Right lobe of liver (tissue), 4 donors: ENCODE results near the gene SPINDOC.

Experiments
- POLR2A ChIP-seq: fragments of 450-650 bp; IDR thresholded peaks from one replicate; pipeline ENCODE4 v1.6.1; 2017; ENCODE audit warnings: antibody characterized with exemption, mild to moderate bottlenecking
- TF ChIP-seq, protein P1 (sequence below), 4 donors: fragments of 200-600 bp in 3 of 4; fragments of 450-650 bp in 1 of 4; IDR thresholded peaks; one replicate each; pipeline versions ENCODE4 v1.5.1 to v1.8.0; 2016 to 2022; ENCODE audit warnings: antibody characterized with exemption in 4 of 4, mild to moderate bottlenecking in 2 of 4
- donor health status: DM: no; HTN: no; CAD: no.
- donor health status: DM: no; HTN: no; CAD: no.
- donor health status: DM: no; HTN: yes; CAD: no.

DNA sequence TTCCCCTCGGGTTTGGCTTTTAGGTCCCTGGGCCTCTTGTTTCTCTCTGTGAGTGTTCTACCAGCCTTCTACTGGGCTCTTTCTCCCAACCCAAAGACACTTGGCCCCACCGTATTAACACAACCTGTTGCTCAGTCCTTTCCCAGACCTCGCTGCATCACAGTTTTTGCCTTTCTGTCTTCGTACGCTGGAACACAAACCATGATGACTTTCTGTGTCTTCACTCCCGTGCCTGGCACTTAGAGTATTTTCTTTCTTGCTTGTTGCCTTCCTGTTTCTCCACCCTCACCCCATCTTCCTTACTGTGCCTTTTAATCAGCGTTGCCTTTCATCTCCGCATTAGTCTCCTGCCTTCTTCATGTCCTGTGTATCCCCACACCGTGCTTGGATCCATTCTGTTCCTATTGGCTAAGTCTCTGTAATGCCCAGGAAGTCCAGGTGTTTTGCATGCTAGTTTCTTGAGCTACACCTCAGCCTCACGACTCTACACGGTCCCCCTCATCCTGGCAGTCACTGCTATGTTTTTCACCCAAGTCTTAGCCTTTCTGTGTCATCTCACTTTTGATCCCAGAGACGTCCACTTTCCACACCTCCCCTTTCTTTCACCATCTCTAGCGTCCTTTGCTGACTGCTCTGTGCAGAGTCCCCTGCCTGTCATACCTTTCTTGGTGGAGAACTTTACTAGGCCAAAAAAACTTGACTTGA is 27.3 kb downstream of the SPINDOC start:
- TF ChIP-seq, protein P1, sequence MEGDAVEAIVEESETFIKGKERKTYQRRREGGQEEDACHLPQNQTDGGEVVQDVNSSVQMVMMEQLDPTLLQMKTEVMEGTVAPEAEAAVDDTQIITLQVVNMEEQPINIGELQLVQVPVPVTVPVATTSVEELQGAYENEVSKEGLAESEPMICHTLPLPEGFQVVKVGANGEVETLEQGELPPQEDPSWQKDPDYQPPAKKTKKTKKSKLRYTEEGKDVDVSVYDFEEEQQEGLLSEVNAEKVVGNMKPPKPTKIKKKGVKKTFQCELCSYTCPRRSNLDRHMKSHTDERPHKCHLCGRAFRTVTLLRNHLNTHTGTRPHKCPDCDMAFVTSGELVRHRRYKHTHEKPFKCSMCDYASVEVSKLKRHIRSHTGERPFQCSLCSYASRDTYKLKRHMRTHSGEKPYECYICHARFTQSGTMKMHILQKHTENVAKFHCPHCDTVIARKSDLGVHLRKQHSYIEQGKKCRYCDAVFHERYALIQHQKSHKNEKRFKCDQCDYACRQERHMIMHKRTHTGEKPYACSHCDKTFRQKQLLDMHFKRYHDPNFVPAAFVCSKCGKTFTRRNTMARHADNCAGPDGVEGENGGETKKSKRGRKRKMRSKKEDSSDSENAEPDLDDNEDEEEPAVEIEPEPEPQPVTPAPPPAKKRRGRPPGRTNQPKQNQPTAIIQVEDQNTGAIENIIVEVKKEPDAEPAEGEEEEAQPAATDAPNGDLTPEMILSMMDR (IDR thresholded peaks at IDR 0.05), result no peak
- TF ChIP-seq POLR2A, result no peak
